SW480 (cell line): ENCODE data around the gene ANKRD33B.
"Not testable (repeated sequence)": the region's sequence is repeated elsewhere in the genome, so short reads cannot be mapped to it uniquely, and the experiment has no call there.

Experiments used
- DNase-seq: peaks from one replicate; pipeline ENCODE4 v3.0.0-alpha.2; 2016; ENCODE audit warnings: low spot score

The ANKRD33B gene

GRCh38 chr5:10595293-10595671, 31.4 kb downstream of the ANKRD33B start:
- DNase-seq, result no peak

GRCh38 chr5:10595672-10596309, 31.9 kb downstream of the ANKRD33B start:
- DNase-seq, result peak; percentile 79

GRCh38 chr5:10596310-10596703, 32.4 kb downstream of the ANKRD33B start:
- no peak for DNase-seq

- DNase-seq, result no peak
These were observed 33.1 kb downstream of the ANKRD33B start for GRCh38 chr5:10596886-10597451.

- no peak for DNase-seq
These were observed 35.2 kb downstream of the ANKRD33B start for GRCh38 chr5:10599113-10599512.

- DNase-seq, result peak; percentile 25
These were observed 36.0 kb downstream of the ANKRD33B start for GRCh38 chr5:10599862-10600284.

- peak; percentile 64 for DNase-seq
These were observed 36.9 kb downstream of the ANKRD33B start for GRCh38 chr5:10600626-10601245.

GRCh38 chr5:10601246-10602030, 37.6 kb downstream of the ANKRD33B start:
- peak; percentile 72 for DNase-seq

- DNase-seq, result no peak
These were observed 38.3 kb downstream of the ANKRD33B start for GRCh38 chr5:10602031-10602806.

- DNase-seq, result no peak
These were observed 41.1 kb downstream of the ANKRD33B start for GRCh38 chr5:10604975-10605374.

- not testable (repeated sequence) for DNase-seq
These were observed 42.8 kb downstream of the ANKRD33B start for GRCh38 chr5:10606632-10607022.

GRCh38 chr5:10607023-10607665, 43.3 kb downstream of the ANKRD33B start:
- no peak for DNase-seq

- no peak for DNase-seq
These were observed 43.8 kb downstream of the ANKRD33B start for GRCh38 chr5:10607666-10608073.

- not testable (repeated sequence) for DNase-seq
These were observed 44.2 kb downstream of the ANKRD33B start for GRCh38 chr5:10608081-10608480.

- DNase-seq, result no peak
These were observed 46.2 kb downstream of the ANKRD33B start for GRCh38 chr5:10610058-10610457.

- no peak for DNase-seq
These were observed 47.4 kb downstream of the ANKRD33B start for GRCh38 chr5:10611290-10611689.

GRCh38 chr5:10612251-10612650, 48.4 kb downstream of the ANKRD33B start:
- no peak for DNase-seq

- no peak for DNase-seq
These were observed 51.8 kb downstream of the ANKRD33B start for GRCh38 chr5:10615693-10616092.

- peak; percentile 31 for DNase-seq
These were observed 53.2 kb downstream of the ANKRD33B start for GRCh38 chr5:10617103-10617502.

GRCh38 chr5:10618311-10618710, 54.4 kb downstream of the ANKRD33B start:
- no peak for DNase-seq

GRCh38 chr5:10619649-10620048, 55.8 kb downstream of the ANKRD33B start:
- DNase-seq, result no peak
